GM12801 (cell line): ENCODE measurements around the gene ZNF862.

Experiments
- TF ChIP-seq, protein P1 (sequence below): IDR thresholded peaks from one replicate; pipeline ENCODE4 v1.5.1; 2011; ENCODE audit warnings: control low read depth; ENCODE audit not compliant: insufficient read length; ENCODE audit errors: extremely low read depth

ZNF862 gene

DNA sequence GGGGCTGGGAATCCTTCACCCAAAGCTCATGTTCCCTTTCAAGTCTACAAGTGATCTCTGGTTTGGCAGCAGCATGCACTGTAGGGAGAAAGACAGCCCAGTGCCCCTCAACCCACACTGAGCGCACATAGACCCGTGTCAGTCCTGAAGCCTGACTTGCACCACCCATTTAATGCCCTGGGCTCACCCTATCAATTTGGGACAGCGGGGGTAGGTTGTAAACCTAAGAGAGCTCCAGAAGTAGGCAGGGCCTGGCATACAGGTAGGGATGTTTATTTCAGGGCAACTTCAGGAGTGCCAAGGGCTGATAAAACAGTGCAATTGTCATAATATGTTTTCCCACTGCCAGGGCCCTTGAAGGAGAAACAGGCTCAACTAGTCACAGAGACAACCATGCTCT is 32.1 kb downstream of the ZNF862 start:
- TF ChIP-seq, protein P1, sequence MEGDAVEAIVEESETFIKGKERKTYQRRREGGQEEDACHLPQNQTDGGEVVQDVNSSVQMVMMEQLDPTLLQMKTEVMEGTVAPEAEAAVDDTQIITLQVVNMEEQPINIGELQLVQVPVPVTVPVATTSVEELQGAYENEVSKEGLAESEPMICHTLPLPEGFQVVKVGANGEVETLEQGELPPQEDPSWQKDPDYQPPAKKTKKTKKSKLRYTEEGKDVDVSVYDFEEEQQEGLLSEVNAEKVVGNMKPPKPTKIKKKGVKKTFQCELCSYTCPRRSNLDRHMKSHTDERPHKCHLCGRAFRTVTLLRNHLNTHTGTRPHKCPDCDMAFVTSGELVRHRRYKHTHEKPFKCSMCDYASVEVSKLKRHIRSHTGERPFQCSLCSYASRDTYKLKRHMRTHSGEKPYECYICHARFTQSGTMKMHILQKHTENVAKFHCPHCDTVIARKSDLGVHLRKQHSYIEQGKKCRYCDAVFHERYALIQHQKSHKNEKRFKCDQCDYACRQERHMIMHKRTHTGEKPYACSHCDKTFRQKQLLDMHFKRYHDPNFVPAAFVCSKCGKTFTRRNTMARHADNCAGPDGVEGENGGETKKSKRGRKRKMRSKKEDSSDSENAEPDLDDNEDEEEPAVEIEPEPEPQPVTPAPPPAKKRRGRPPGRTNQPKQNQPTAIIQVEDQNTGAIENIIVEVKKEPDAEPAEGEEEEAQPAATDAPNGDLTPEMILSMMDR = no peak

DNA sequence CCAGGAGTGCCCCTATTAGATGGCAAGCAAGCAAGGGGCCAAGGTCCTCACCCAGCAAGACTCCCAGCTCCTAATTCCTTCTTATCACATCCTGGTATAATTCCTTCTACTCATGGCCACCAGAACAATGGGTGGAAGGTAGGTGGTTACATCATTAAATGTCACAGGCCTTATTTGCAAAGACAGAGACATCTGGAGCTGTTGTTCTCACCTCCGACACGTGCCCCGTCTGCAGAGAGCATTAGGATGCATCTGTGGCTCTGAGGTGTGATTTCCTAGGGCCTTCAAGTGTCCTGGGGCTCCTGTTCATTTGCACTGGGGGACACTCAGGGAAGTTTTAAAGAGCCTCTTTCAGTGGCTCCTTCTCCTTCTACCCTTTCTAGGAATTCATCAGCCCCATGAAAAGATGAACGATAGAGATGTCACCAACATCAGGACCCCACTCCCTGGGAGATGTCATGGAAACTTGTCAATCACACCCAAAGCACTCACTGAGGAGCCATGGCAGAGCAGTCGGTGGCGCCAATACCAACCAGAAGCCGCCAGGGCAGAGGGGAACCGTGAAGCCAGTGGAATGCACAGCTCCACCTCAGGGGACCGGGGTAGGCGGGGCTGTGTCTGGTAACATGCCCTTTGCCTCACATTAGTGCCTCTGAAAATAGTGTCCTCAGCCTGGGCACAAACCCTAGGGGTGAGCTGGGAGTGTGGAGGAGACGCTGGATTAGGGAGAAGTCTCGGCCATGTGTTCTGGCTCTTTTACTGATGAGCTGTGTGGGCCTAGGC is 32.7 kb downstream of the ZNF862 start:
- TF ChIP-seq, protein P1 = no peak

DNA sequence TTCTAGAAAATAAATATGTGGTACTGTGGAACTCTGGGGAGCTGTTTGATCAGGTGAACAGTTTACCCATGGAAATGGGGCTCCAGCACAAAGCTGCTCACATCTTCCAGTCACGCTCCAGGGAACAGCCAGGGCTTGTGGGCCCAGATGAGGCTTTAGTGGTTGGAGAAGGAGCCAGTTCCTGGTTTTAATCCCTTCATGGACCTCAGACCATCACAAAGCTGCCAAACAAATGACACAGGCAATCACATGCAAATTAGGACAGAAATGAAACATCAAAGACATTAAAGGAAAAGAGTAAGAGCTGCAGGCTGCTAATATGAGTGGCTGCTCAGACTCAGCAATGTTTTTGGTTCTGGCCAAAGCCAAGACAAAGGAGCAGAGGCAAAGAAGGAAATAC is 33.4 kb downstream of the ZNF862 start:
- TF ChIP-seq, protein P1 = no peak

GRCh38 chr7:149872419-149873073 is 34.4 kb downstream of the ZNF862 start:
- TF ChIP-seq, protein P1 = no peak

DNA sequence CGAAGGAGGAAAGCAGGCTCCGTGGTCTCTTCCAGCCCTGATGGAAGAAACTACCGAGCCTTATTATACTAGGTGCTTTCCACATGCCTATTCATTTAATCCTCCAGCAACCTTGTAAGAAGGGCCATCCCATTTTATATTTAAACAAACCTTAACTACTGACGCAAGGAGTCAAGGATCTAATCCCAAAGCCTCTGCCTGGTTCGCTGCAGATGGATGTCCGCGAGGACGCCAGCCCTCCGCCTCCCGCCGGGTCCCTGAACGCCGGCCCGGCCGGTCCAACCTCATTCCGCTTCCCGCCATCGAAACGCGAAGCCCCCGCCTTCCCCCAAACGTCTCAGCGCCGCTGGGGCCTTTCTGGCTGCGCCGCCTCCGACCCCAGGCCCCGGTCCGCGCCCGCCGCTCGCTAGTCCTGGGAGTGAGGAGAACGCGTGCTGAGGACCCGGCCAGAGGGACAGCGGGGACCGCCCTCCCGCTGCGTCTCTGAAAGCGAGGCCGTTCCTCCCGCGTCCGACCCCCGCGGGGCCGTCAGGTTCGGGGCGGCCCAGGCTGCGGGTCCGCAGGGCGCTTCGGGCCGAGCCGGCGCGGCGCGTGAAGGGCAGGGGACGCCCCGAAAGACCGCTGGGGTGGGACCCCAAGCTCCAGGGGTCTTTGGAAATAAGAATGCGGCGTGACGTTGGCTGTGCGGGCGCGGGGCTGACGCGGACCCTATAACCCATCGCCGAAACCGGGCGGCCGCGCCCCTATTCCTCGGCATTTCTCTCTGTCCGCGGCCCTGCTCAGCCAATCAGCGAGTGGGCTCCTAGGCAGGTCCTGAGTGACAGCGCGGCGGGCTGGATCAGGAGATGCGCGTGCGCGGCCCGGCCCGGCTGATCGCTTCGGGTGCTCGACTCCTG is 35.1 kb downstream of the ZNF862 start, which contains the start of gene ATP6V0E2:
ATP6V0E2 (plus strand) TSS at position 896 of the 896 bp plus-strand sequence. CDS start 97 bp downstream, outside the sequence.
- TF ChIP-seq, protein P1 = no peak

GRCh38 chr7:149873970-149874643 is 35.9 kb downstream of the ZNF862 start:
- TF ChIP-seq, protein P1 = no peak
